GM23248 (cell line): ENCODE results near the gene KLHDC7B. TPM values are rescaled to one million over a fixed set of nuclear protein-coding genes. Genes with fewer than 3 reads are reported as not detected.

Experiments used
- DNase-seq: peaks from one replicate; pipeline ENCODE4 v3.0.0-alpha.2; 2015
- H2AFZ ChIP-seq: fragments of 200-600 bp; sonication (generic); 2 replicates; pipeline ENCODE4 v1.6.1; 2016; ENCODE audit warnings: antibody characterized with exemption
- H3F3A ChIP-seq: fragments of 200-600 bp; sonication (generic); 2 replicates; pipeline ENCODE4 v1.6.1; 2016; ENCODE audit warnings: mild to moderate bottlenecking, antibody characterized with exemption, mixed run types; ENCODE audit not compliant: insufficient read depth
- H3K27ac ChIP-seq: fragments of 200-600 bp; sonication (generic); 2 replicates; pipeline ENCODE4 v1.5.1; 2016; ENCODE audit warnings: mild to moderate bottlenecking
- H3K27me3 ChIP-seq: fragments of 200-600 bp; sonication (generic); replicated peaks from 2 replicates; pipeline ENCODE4 v1.6.1; 2016; ENCODE audit warnings: mild to moderate bottlenecking; ENCODE audit not compliant: insufficient read depth
- H3K36me3 ChIP-seq: fragments of 200-600 bp; sonication (generic); 2 replicates; pipeline ENCODE4 v1.6.1; 2016; ENCODE audit warnings: low read depth, mild to moderate bottlenecking
- H3K4me1 ChIP-seq: fragments of 200-600 bp; sonication (generic); 2 replicates; pipeline ENCODE4 v1.6.1; 2016; ENCODE audit warnings: mild to moderate bottlenecking; ENCODE audit not compliant: insufficient read depth
- H3K4me2 ChIP-seq: fragments of 200-600 bp; sonication (generic); one replicate; pipeline ENCODE4 v1.6.1; 2016; ENCODE audit warnings: mild to moderate bottlenecking; ENCODE audit not compliant: unreplicated experiment
- H3K4me3 ChIP-seq: fragments of 200-600 bp; sonication (generic); 2 replicates; pipeline ENCODE4 v1.5.1; 2016; ENCODE audit warnings: mild to moderate bottlenecking
- H3K79me2 ChIP-seq: fragments of 200-600 bp; sonication (generic); 2 replicates; pipeline ENCODE4 v1.6.1; 2016; ENCODE audit warnings: mild to moderate bottlenecking; ENCODE audit not compliant: insufficient read depth
- H3K9ac ChIP-seq: fragments of 200-600 bp; sonication (generic); 2 replicates; pipeline ENCODE4 v1.6.1; 2016; ENCODE audit warnings: mild to moderate bottlenecking
- H3K9me2 ChIP-seq: fragments of 200-600 bp; sonication (generic); 2 replicates; pipeline ENCODE4 v1.6.1; 2016; ENCODE audit warnings: mixed run types, mild to moderate bottlenecking, moderate library complexity; ENCODE audit not compliant: insufficient read depth
- H3K9me3 ChIP-seq: fragments of 200-600 bp; sonication (generic); one replicate; pipeline ENCODE4 v1.6.1; 2017; ENCODE audit warnings: low read depth
- H4K20me1 ChIP-seq: fragments of 200-600 bp; sonication (generic); 2 replicates; pipeline ENCODE4 v1.6.0; 2016; ENCODE audit not compliant: insufficient read depth
- EZH2 ChIP-seq: fragments of 200-600 bp; sonication (generic); IDR thresholded peaks from 2 replicates; pipeline ENCODE4 v1.6.1; 2018; ENCODE audit warnings: antibody characterized with exemption, mild to moderate bottlenecking; ENCODE audit not compliant: insufficient read depth, poor library complexity, severe bottlenecking
- EZH2phosphoT487 ChIP-seq: fragments of 200-600 bp; sonication (generic); IDR thresholded peaks from 2 replicates; pipeline ENCODE4 v1.6.1; 2018; ENCODE audit warnings: antibody characterized with exemption, moderate library complexity, mild to moderate bottlenecking, low read depth; ENCODE audit not compliant: insufficient read depth
- WGBS, 2 experiments: methylation state at CpG; one replicate each; pipeline ENCODE4 v1.1.6; 2015 to 2017; ENCODE audit warnings: low lambda C conversion rate in 2 of 2, low coverage in 1 of 2; ENCODE audit errors: missing lambda C conversion rate in 2 of 2; 5-methylcytosine and 5-hydroxymethylcytosine counted together
- in situ Hi-C: fragments of 300-500 bp; cut with MboI; formaldehyde crosslinking; loops from 2 replicates; pipeline ENCODE4 v1.15.0; 2020
- polyA plus RNA-seq: library from polyadenylated mRNA; unstranded; fragments of >200 nt; fragmentation: Nextera tagmentation; extraction: Ambion mirVana; gene quantifications from 2 replicates; pipeline ENCODE4 v1.2.1, GENCODE V29; 2016
- total RNA-seq: library from RNA; depleted of rRNA; stranded (reverse); fragments of >200 nt; shearing (Covaris generic); gene quantifications from 2 replicates; pipeline ENCODE4 v1.2.3, GENCODE V29; 2014; rRNA removed

KLHDC7B gene
- total RNA-seq (not detected in 2 replicates), polyA plus RNA-seq (0.06 TPM in 1 of 2 replicates, not detected in the other)

GRCh38 chr22:50545522-50546325 lies at the start of gene KLHDC7B:
Gene KLHDC7B (plus strand): TSS chr22:50545899. CDS start chr22:50546244, 345 bp downstream.
- Histone ChIP-seq H3K27ac (no peak within 1 kb of the TSS), H3F3A (peaks cover 18% of the 10 kb centered on the region), H3K9me2 (no peaks in the 10 kb centered on the region), H3K79me2 (no peaks in the 10 kb centered on the region), H3K4me2 (no peak within 1 kb of the TSS), H3K36me3 (no peaks in the 10 kb centered on the region), H2AFZ (peak within 1 kb of the TSS; percentile 54; the same call in 1 of the 2 replicates), H3K9me3 (no peaks in the 10 kb centered on the region), H3K9ac (peak within 1 kb of the TSS; percentile 62; the same call in 1 of the 2 replicates), H3K4me1 (peaks cover 17% of the 10 kb centered on the region), H3K4me3 (no peak within 1 kb of the TSS), H4K20me1 (no peaks in the 10 kb centered on the region), H3K27me3 (peaks cover 8% of the 10 kb centered on the region)
- WGBS, 2 experiments, result 83 to 84% methylated on average over 9 to 10 of the region's 10 CpGs
- TF ChIP-seq EZH2 (no peak), EZH2phosphoT487 (no peak)
- DNase-seq, result no peak
- in situ Hi-C loops, result no loop called here

GRCh38 chr22:50497093-50497492 lies 48.6 kb upstream of the KLHDC7B start:
- WGBS, 2 experiments, result 60% methylated on average over 6 of the region's 6 CpGs
- no peak overlapping the region for H3K4me3 ChIP-seq
- TF ChIP-seq EZH2phosphoT487, result no peak
- no peak for TF ChIP-seq EZH2

GRCh38 chr22:50498322-50498890 lies 47.3 kb upstream of the KLHDC7B start:
- 6 to 14% methylated on average over 12 to 13 of the region's 13 CpGs for WGBS, 2 experiments
- H3K4me3 ChIP-seq, result no peak overlapping the region

More at GRCh38 chr22:50497093-50497492, 48.6 kb upstream of the KLHDC7B start:
- Histone ChIP-seq H2AFZ (no peak overlapping the region), H3K9me3 (no peaks in the 10 kb centered on the region), H3K4me2 (no peak overlapping the region), H4K20me1 (no peaks in the 10 kb centered on the region), H3K9me2 (no peaks in the 10 kb centered on the region), H3K27ac (no peak overlapping the region), H3K79me2 (no peaks in the 10 kb centered on the region), H3K9ac (no peak overlapping the region), H3K27me3 (no peaks in the 10 kb centered on the region), H3F3A (peaks cover 16% of the 10 kb centered on the region; the same call in 1 of the 2 replicates), H3K4me1 (no peaks in the 10 kb centered on the region), H3K36me3 (no peaks in the 10 kb centered on the region)
- in situ Hi-C loops, result no loop called here
- no peak for DNase-seq

GRCh38 chr22:50500452-50500851 lies 45.2 kb upstream of the KLHDC7B start:
- no peaks in the 10 kb centered on the region for H4K20me1 ChIP-seq
- TF ChIP-seq EZH2phosphoT487 (no peak), EZH2 (no peak)
- no peak for DNase-seq
- H3K9me3 ChIP-seq, result no peaks in the 10 kb centered on the region
- H3K4me1 ChIP-seq, result no peaks in the 10 kb centered on the region
- no peak overlapping the region for H3K4me3 ChIP-seq
- H3K4me2 ChIP-seq, result no peak overlapping the region
- in situ Hi-C loops, result no loop called here
- H3K36me3 ChIP-seq, result no peaks in the 10 kb centered on the region
- no peaks in the 10 kb centered on the region for H3K27me3 ChIP-seq
- H3K9ac ChIP-seq, result no peak overlapping the region
- peaks cover 16% of the 10 kb centered on the region; the same call in 1 of the 2 replicates for H3F3A ChIP-seq
- H3K79me2 ChIP-seq, result peaks cover 11% of the 10 kb centered on the region; the same call in 1 of the 2 replicates
- no peak overlapping the region for H3K27ac ChIP-seq
- no peaks in the 10 kb centered on the region for H3K9me2 ChIP-seq
- no peak overlapping the region for H2AFZ ChIP-seq
- 84 to 87% methylated on average over 12 of the region's 12 CpGs for WGBS, 2 experiments

More at GRCh38 chr22:50498322-50498890, 47.3 kb upstream of the KLHDC7B start:
- Histone ChIP-seq H4K20me1 (no peaks in the 10 kb centered on the region), H3K27me3 (no peaks in the 10 kb centered on the region), H3K27ac (no peak overlapping the region), H3K9me2 (no peaks in the 10 kb centered on the region), H3K79me2 (no peaks in the 10 kb centered on the region), H3F3A (peaks cover 16% of the 10 kb centered on the region; the same call in 1 of the 2 replicates), H3K9me3 (no peaks in the 10 kb centered on the region), H3K4me2 (no peak overlapping the region), H3K4me1 (no peaks in the 10 kb centered on the region), H3K9ac (no peak overlapping the region), H3K36me3 (no peaks in the 10 kb centered on the region), H2AFZ (no peak overlapping the region)
- in situ Hi-C loops, result no loop called here
- TF ChIP-seq EZH2, result no peak
- no peak for TF ChIP-seq EZH2phosphoT487
- DNase-seq, result peak; percentile 79
